Medulla oblongata (tissue), 1 donor: ENCODE data around the gene CRACDL.

Source experiments
- DNase-seq: peaks from one replicate; pipeline ENCODE4 v3.0.0-alpha.2; 2015; ENCODE audit errors: extremely low spot score

The CRACDL gene

GRCh38 chr2:98859323-98859722 lies 76.7 kb downstream of the CRACDL start:
- no peak for DNase-seq

DNA sequence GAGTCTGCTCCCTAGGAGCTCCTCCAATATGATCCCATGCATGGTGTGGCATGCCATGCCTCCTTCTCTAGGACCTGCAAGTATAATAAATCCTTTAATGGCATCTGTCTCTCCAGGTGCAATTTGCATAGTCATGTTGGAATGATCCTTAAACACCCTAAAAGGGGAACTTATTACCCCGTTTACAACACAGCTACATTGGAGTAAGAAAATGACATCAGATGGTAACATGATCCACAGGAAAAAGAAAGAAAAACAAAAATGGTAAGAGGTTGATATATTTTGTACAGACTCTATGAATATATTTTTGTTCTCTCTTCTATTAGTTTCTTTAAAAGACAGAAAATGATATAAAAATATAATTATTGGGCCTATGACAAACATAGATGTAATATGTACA lies 79.0 kb downstream of the CRACDL start:
- no peak for DNase-seq

DNA sequence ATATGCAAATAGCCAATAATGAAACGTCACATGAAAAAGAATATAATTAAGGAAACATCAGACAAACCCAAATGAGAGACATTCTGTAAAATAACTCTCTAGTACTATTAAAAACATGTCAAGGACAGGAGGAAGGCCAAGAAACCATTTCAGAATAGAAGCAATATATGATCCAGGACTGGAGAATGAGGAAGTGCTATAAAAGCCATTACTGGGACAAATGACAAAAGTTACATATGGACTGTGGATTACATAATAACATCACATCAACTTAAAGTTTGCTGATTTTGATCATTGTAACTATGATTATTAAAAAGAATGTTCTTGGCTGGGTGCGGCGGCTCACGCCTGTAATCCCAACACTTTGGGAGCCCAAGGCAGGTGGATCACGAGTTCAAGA lies 81.3 kb downstream of the CRACDL start:
- DNase-seq, result no peak

GRCh38 chr2:98852932-98853331 lies 83.1 kb downstream of the CRACDL start:
- no peak for DNase-seq

- DNase-seq, result no peak
Measured at GRCh38 chr2:98850074-98850473, 86.0 kb downstream of the CRACDL start.

DNA sequence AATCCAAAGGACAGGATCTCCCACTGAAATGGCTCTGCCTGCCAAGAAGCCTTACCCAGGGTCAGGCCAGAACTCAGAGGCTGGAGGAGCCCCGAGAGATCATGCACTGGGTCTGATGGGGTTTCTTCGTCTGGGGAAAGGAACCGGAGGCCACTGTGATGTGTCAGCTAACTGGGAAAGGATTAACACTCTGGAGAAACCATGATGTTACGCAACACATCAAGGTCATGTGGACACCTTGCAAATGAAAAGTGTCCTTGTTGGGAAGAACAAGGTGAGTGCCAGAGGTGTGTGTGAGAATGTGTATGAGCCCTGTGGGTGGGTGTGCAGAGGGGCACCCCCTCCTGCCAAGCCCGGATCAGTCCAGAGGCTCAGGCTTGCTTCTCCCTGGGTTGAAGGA lies 86.9 kb downstream of the CRACDL start:
- DNase-seq, result no peak

GRCh38 chr2:98847853-98848252 lies 88.2 kb downstream of the CRACDL start:
- no peak for DNase-seq

DNA sequence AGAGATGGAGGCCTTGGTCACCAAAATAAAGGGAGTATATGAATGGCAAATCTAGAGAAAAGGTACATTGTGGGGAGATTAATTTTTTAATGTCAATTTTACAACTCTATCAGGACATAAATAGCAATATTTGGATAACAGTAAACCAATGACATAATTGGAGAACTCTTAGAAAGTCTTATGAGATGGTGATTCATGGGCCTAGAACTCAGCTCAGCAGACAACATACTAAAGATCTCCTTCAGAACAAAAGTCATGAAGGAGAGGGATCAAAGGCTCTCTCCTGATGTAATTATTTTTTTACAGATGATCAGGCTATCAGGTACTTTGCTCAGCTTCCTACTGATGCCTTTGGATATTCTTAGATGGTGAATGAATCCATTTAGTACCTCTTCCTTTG lies 90.0 kb downstream of the CRACDL start:
- no peak for DNase-seq

DNA sequence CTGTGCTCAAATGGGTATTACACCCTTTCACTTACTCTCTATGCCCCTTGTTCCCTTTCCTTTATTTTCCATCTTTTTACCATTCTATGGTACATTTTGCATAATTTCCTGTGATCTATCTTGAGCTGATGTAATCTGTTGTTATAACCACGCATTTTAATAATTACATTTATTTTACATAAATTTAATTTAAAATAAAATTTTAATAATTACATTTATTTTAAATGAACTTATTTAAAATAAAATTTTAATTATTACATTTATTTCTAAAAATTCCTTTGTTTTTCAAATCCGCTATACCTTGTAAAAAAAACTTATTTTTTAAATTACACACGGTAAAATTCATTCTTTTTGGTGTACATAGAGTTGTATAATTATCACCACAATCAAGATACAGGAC lies 93.9 kb downstream of the CRACDL start:
- no peak for DNase-seq

GRCh38 chr2:98839292-98839691 lies 96.7 kb downstream of the CRACDL start:
- DNase-seq, result no peak

DNA sequence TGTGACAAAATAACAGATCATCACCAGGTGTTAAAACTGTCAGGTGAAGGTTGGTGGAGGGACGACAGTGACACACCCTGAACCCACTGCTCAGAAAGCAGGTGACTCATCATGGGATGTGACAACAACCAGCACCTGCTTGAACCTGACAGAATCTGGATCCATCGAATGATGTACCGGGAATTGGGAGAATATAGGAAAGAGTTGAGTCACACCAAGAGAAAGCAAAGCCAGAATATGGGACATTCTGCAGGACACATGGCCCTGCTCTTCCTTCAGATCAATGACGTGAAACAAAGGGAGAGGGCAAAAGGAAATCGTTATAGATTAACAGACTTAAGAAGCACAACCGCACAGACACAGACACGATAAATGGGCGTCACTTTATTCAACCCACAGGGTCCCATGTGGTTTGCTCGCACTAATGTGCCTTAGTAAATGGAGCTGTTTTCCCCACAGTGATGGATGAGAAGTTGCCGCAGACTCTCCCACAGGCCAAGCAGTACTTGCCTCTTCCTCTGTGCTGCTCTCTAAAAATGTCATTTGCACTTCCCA lies 100.1 kb downstream of the CRACDL start:
- DNase-seq, result no peak

GRCh38 chr2:98833917-98834263 lies 102.1 kb downstream of the CRACDL start:
- DNase-seq, result no peak

DNA sequence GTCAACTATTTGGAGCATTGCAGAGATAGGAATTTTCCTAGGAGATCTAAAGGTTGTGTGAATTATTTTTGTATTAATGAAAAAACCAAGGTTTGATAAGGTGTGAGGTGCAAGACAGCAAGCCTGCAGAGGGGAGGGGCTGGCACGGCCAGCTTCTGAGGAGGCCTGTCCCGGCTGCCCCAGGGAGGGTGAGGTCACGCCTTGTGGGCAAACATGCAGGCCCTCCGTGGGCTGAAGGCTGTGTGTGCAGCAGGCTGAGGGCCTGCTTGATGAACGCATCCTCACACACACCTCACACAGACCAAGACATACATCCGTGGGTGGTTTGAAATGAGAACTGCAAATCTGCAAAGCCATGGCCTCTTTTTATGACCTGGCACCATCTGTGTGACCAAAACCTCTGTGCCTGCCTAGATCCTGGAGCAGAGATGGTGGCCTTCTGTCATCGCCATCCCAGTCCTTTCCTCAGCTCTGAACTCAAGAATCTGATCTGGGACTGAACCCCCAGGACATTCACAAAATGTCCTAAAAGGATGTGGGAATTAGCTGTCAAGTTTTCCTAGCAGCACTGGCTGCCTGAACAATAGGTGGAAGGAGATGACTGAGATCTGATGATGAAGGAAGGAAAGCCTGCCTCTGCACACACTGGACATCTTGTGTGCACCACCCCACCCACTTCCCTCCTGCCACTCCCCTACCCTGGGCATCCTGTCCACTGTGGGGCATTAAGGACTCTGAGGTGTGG lies 102.7 kb downstream of the CRACDL start:
- DNase-seq, result no peak

GRCh38 chr2:98832172-98832571 lies 103.9 kb downstream of the CRACDL start:
- DNase-seq, result no peak

DNA sequence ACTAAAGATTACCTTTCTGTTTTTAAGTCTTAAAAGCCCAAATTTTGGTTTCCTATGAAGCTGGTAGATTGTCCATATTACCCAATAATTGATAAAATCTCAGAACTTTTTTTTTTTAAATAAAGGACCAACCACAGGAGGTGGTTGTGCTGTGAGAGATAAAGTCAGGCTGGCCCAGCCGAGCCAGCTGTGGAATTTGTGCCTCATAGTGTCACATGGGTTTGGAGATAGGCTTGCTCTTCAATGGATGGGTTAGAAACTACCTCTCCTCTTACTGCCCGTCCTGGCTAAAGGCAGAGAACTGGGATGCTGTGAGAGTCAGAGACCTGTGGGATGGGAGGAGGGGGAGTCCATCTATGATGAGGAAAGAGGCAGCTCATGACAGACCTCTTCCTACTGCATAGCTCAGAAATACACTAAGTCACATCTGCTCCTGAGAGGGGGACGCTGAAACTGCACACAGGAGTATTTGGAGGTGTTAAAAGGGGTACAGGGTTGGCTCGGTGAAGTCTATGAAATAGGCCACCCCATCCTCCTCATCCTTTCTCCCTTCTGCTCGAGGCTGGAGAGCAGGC lies 105.4 kb downstream of the CRACDL start:
- no peak for DNase-seq

- DNase-seq, result no peak
Measured at GRCh38 chr2:98829581-98830270, 106.3 kb downstream of the CRACDL start.

DNA sequence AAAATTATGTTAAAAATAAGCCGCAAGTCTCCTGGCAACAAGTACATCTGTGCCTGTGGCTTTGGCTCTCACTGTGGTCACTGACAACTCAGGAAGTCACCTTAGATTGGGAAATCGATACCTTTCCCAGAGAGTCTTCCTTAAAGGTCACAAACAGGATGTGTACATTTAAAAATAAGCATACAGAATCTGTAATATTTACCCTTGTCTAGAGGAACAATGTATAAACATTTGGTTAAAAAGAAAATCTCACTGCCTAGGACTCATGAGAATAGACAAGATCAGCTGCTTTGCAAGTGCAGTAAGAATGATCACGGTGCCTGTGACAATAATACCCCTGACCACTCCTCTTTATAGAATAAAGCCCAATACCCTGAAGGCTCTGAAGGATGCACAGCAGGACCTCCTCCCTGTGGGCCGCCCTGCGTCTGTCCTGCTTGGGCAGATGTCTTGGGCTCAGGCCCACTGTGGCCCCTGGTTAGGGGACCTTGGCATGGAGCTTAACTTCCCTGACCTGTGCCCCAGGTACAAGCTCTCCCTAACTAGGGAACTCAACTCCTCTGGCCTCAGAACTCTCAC lies 107.1 kb downstream of the CRACDL start:
- no peak for DNase-seq

DNA sequence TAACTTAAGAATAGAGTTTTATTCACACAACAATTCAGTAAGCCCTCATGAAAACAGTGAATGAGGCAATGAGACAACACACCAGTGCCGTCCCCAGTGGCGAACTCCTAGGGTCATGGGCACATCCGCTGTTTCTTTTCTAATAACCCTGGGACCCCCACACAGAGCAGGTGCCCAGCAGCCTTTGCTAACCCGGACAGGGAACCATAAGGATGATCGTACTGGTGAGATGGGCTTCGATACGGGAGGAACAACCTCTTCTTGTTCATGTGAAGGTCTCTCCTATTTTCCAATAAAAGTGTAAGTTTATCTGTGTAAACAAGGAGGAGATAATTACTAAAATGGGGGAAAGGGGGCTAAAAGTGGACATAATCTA lies 107.7 kb downstream of the CRACDL start:
- DNase-seq, result no peak

DNA sequence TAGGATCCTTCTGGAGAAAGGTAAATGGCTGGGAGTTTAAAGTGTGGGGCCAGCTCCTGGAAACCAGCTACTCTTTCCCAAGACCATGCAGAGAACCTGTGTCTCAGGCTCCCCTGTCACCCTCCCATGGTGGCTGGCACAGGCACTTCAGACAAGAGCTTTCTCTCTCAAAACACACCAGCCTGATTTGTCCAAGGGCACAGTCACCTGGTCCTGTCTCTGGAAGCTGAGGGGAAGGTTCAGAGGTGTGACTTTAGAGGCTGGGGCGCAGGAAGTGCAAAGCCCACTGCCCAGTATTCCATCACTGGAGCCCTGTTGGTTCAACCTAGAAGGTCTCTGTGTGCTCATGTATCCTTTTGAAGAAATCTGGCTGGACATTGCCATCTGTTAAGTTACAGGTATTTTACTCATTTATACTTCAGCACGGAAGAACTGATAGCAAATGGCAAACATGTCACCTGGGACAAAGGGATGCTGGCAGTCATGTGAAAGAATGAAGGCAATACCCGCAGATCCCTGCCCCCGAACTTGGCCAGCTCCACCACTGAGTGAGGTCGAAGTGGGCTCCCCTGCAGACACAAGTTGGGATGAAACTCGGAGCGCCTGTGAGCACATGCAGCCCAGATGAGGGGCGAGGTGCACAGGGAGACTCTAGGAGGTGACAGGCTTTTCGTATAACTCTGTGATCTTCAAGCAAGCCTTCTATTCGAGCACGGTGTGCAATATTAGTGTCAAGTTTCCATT lies 108.2 kb downstream of the CRACDL start:
- no peak for DNase-seq

- no peak for DNase-seq
Measured at GRCh38 chr2:98826856-98827255, 109.2 kb downstream of the CRACDL start.

- DNase-seq, result no peak
Measured at GRCh38 chr2:98825858-98826257, 110.2 kb downstream of the CRACDL start.

- no peak for DNase-seq
Measured at GRCh38 chr2:98825404-98825803, 110.6 kb downstream of the CRACDL start.
